Stimulated activated CD4-positive, alpha-beta T cell treated with anti-CD3 and anti-CD28 coated beads, Interleukin-12 subunit alpha, Interleukin-12 subunit beta, amount 100 ng/mL, for 24 hours (primary cell): ENCODE results near the gene TCF7L1.
A peak's percentile ranks its signal among the peaks of the same experiment; 100 is the strongest.
"Not testable (repeated sequence)": the region's sequence is repeated elsewhere in the genome, so short reads cannot be mapped to it uniquely, and the experiment has no call there.

Experiments used
- DNase-seq, 2 experiments: peaks; one replicate each; pipeline ENCODE4 v3.0.0-alpha.2; 2020; ENCODE audit warnings: low read depth in 2 of 2

TCF7L1 gene

DNA sequence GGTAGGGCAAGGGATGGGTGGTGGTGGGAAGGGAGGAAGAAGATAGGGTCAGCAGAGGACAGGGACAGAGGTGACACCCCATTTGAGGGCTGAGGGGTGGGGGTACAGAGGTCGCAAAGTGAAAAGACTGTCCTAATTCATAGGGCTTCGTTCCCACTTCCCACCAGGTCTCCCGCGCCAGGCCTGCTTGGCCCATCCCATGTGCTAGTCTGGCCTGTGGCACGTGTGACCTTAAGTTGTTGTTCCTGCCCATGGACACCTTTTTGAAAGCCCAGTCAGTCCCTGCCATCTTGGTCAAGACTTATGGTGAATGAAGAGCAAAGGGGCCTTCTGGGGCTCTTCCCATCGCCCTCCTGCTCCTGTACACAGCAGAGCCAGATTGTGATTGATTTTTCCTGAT lies 148.4 kb downstream of the TCF7L1 start:
- no peak for DNase-seq

- no peak for DNase-seq
These were observed 149.7 kb downstream of the TCF7L1 start for GRCh38 chr2:85282914-85283313.

GRCh38 chr2:85283641-85284040 lies 150.4 kb downstream of the TCF7L1 start:
- no peak for DNase-seq

- DNase-seq: no peak
These were observed 153.7 kb downstream of the TCF7L1 start for GRCh38 chr2:85286918-85287317.

- DNase-seq: no peak
These were observed 154.5 kb downstream of the TCF7L1 start for GRCh38 chr2:85287721-85288120.

GRCh38 chr2:85288244-85288725 lies 155.1 kb downstream of the TCF7L1 start:
- DNase-seq: no peak

DNA sequence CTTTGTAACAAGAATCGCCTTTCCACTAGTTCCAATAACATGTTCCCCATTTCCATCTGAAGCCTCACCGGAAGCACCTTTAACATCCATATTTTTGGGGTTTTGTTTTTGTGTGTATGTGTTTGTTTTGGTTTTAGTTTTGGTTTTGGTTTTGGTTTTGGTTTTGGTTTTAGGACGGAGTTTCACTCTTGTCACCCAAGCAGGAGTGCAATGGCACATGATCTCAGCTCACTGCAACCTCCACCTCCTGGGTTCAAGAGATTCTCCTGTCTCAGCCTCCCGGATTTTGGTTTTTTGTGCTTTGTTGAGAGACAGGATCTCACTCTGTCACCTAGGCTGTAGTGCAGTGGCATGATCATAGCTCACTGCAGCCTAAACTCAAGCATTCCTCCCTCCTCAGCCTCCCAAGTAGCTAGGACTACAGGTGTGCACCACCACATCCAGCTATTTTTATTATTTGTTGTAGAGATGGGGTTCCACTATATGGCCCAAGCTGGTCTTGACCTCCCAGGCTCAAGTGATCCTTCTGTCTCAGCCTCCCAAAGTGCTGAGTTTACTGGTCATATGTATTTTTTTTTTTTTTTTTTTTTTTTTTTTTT lies 158.3 kb downstream of the TCF7L1 start:
- no peak for DNase-seq

GRCh38 chr2:85302121-85302520 lies 168.9 kb downstream of the TCF7L1 start:
- DNase-seq: no peak

DNA sequence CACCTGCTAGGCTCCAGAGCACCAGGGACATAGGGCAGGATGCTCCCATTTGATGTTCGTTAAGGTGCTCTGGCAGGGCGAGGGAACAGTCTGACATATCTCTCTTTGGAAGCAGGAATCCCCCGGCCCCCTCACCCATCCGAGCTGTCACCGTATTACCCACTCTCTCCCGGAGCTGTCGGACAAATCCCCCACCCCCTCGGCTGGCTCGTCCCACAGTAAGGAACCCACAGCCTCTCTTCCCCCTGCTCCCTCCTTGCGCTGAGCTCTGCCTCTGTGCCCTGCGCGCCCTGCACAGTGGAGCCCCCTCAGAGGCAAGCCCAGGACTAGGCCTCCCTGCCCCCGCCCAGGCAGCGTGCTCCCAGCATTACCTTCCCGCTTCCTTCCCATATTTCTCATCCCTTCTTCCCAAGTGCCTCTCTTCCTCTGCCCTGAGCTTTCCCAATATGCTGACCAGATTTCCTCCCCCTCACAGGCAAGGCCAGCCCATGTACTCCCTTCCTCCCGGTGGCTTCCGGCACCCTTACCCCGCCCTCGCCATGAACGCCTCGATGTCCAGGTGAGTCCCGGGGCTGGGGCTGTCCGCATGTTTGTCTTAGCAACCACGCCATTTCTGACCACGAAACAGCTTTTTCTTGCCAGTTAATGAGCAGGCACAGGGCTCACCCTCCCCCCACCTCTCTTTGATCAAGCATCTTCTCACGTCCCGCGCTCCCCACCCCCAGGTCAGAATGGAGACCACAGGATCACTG lies 170.8 kb downstream of the TCF7L1 start:
- no peak for DNase-seq

DNA sequence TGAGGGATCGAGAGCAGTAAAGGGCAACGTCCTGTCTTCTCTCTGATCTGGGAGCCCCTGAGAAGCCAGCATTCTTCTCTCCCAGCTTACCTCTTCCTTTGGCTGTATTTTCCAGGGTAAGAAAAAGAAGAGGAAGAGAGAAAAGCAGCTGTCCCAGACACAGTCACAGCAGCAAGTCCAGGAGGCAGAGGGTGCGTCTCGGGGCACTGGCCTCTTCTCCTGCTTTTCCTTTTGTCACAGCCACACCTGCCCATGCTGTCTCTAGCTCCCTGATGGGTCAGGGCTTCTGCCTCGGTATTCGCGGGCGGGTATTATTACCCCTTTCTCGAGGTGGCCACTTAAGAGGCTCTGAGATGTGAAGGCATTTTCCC lies 174.3 kb downstream of the TCF7L1 start:
- no peak for DNase-seq

- DNase-seq: no peak
These were observed 175.0 kb downstream of the TCF7L1 start for GRCh38 chr2:85308201-85308600.

DNA sequence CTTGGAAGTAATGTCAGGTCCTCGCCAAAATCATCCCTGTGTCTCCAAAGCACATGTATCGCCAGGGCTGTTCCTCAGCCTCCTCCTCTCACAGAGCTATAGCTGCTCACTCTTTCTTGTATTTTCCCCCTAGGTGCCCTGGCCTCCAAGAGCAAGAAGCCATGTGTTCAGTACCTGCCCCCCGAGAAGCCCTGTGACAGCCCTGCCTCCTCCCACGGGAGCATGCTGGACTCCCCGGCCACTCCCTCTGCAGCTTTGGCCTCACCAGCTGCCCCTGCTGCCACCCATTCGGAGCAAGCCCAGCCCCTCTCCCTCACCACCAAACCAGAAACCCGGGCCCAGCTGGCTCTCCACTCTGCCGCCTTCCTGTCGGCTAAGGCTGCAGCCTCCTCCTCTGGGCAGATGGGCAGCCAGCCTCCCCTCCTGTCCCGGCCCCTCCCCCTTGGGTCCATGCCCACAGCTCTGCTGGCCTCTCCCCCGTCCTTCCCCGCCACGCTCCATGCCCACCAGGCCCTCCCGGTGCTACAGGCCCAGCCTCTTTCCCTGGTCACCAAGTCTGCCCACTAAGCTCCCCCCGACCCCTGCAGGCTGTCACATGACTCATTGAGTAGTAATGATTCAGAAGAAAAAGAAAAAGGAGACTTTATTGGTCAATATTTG lies 175.8 kb downstream of the TCF7L1 start:
- no peak for DNase-seq

DNA sequence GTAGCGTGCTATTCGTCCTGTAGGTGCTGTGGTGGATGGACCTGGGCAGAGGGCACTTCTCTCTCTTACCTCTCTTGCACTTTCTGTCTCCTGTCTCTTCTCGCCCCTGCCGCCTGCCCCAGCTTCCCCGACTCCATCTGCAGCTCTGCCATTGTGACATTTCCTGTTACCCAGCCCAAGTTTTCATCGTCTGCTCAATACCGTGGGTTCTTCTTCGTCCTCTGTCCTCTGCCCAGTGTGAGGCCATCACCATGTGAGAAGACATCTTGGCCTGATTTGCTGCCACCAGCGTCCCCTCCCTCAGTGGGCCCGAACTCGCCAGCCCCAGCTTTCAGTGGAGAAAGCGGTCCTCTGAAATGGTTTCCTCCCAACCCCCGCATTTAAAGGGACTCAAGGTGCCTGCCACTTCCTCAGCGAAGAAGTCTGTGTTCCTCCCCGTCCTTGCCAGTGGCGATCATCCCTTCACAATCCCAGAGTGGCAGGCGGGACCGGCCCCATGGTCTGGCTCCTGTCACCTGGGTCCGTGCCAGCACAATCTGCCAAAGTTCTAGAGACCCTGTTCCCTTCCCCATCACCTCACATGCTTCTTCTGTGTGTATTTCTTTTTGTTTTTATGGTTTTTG lies 176.6 kb downstream of the TCF7L1 start:
- no peak for DNase-seq

- DNase-seq: no peak
These were observed 177.1 kb downstream of the TCF7L1 start for GRCh38 chr2:85310330-85310729.

- no peak for DNase-seq
These were observed 179.2 kb downstream of the TCF7L1 start for GRCh38 chr2:85312404-85312803.

- DNase-seq: no peak
These were observed 181.7 kb downstream of the TCF7L1 start for GRCh38 chr2:85314884-85315242.

- not testable (repeated sequence) for DNase-seq
These were observed 182.7 kb downstream of the TCF7L1 start for GRCh38 chr2:85315921-85316320.

GRCh38 chr2:85318222-85319074 lies 185.3 kb downstream of the TCF7L1 start:
- peak in 1 of 2 experiments; percentile 25 for DNase-seq

GRCh38 chr2:85319796-85320195 lies 186.6 kb downstream of the TCF7L1 start:
- DNase-seq: no peak

- no peak for DNase-seq
These were observed 190.3 kb downstream of the TCF7L1 start for GRCh38 chr2:85323351-85323987.

DNA sequence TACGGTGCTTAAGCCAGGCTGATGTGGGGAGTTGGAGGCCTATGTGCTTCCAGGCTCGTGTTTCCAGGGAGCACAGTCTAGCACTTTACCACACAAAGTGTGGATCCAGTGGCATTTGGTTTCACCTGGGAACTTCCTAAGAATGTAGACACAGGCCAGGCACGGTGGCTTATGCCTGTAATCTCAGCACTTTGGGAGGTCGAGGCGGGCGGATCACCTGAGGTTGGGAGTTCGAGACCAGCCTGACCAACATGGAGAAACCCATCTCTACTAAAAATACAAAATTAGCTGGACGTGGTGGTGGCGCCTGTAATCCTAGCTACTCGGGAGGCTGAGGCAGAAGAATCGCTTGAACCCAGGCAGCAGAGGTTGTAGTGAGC lies 190.8 kb downstream of the TCF7L1 start:
- DNase-seq: not testable (repeated sequence)
